GM19328 (cell line): ENCODE results near the gene SYDE2.
A peak's percentile ranks its signal among the peaks of the same experiment; 100 is the strongest.
"Not testable (repeated sequence)": the region's sequence is repeated elsewhere in the genome, so short reads cannot be mapped to it uniquely, and the experiment has no call there.

Experiments used
- ATAC-seq: cut with Tn5 transposase; IDR thresholded peaks from one replicate; pipeline ENCODE4 v1.9.1; 2021; ENCODE audit warnings: mild to moderate bottlenecking, moderate library complexity; ENCODE audit not compliant: unreplicated experiment

SYDE2 gene

GRCh38 chr1:85219853-85220610, 19.2 kb upstream of the SYDE2 start:
- ATAC-seq, result no peak

GRCh38 chr1:85216697-85217096, 15.9 kb upstream of the SYDE2 start:
- ATAC-seq, result no peak

GRCh38 chr1:85214654-85215053, 13.8 kb upstream of the SYDE2 start:
- ATAC-seq, result no peak

- no peak for ATAC-seq
These were observed 7.7 kb upstream of the SYDE2 start for GRCh38 chr1:85208488-85208887.

GRCh38 chr1:85203573-85204171, 2.9 kb upstream of the SYDE2 start:
- no peak for ATAC-seq

GRCh38 chr1:85202864-85203255, 2.0 kb upstream of the SYDE2 start:
- ATAC-seq, result no peak

- no peak for ATAC-seq
These were observed 1.5 kb upstream of the SYDE2 start for GRCh38 chr1:85202092-85202863.

GRCh38 chr1:85201340-85202091, 700 bp upstream of the SYDE2 start:
- ATAC-seq, result peak; percentile 48

- ATAC-seq, result no peak
These were observed 951 bp downstream of the SYDE2 start for GRCh38 chr1:85199667-85200462.

- no peak for ATAC-seq
These were observed 2.0 kb downstream of the SYDE2 start for GRCh38 chr1:85198864-85199263.

- no peak for ATAC-seq
These were observed 4.5 kb downstream of the SYDE2 start for GRCh38 chr1:85196358-85196757.

- no peak for ATAC-seq
These were observed 5.1 kb downstream of the SYDE2 start for GRCh38 chr1:85195703-85196102.

- ATAC-seq, result not testable (repeated sequence)
These were observed 8.7 kb downstream of the SYDE2 start for GRCh38 chr1:85192129-85192528.

GRCh38 chr1:85189120-85189519, 11.7 kb downstream of the SYDE2 start:
- ATAC-seq, result no peak

GRCh38 chr1:85188530-85188929, 12.3 kb downstream of the SYDE2 start:
- no peak for ATAC-seq

GRCh38 chr1:85187021-85187420, 13.8 kb downstream of the SYDE2 start:
- ATAC-seq, result not testable (repeated sequence)

- ATAC-seq, result no peak
These were observed 16.6 kb downstream of the SYDE2 start for GRCh38 chr1:85184245-85184644.

- no peak for ATAC-seq
These were observed 18.1 kb downstream of the SYDE2 start for GRCh38 chr1:85182700-85183099.

GRCh38 chr1:85180869-85181268, 19.9 kb downstream of the SYDE2 start:
- no peak for ATAC-seq

- ATAC-seq, result no peak
These were observed 21.3 kb downstream of the SYDE2 start for GRCh38 chr1:85179522-85179921.
